Prostate gland (tissue), 2 donors: ENCODE measurements around the gene DMRTB1.

ENCODE experiments used
- POLR2A ChIP-seq: fragments of 450-650 bp; IDR thresholded peaks from one replicate; pipeline ENCODE4 v1.6.1; 2016; ENCODE audit warnings: antibody characterized with exemption, mild to moderate bottlenecking
- POLR2AphosphoS5 ChIP-seq: sonication (generic); formaldehyde crosslinking; IDR thresholded peaks from one replicate; pipeline ENCODE4 v1.6.1; 2017; ENCODE audit warnings: antibody characterized with exemption
- TF ChIP-seq, protein P1 (sequence below), 4 experiments: fragments of 200-600 bp in 2 of 4; fragments of 450-650 bp in 2 of 4; sonication (generic) in 2 of 4; IDR thresholded peaks; 1 replicate in 3 of 4; 2 replicates in 1 of 4; pipeline ENCODE4 v1.5.1; 2016 to 2019; ENCODE audit warnings: antibody characterized with exemption in 4 of 4, mild to moderate bottlenecking in 2 of 4, moderate library complexity in 2 of 4

DNA sequence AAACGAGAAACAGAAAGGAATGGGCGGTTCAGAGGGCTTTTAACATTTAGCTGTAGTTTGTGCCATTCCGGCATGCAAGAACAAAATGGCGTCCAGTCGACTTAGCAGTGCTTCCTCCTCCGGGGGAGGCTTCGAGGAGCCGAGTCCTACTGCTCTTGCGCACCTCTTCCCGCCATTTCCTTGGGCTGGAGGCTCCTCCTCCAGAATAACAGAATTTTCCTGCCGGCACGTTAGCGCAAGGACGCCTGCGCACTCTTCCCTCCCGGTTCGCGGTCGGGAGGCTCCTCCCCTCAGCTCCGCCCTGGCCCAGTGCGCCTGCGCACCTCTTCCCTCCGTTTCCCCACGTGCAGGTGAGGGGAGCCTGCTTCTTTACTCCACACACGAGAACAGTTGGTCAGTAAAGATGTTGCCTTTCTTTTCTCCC is 1.0 kb downstream of the DMRTB1 start:
- TF ChIP-seq, protein P1, sequence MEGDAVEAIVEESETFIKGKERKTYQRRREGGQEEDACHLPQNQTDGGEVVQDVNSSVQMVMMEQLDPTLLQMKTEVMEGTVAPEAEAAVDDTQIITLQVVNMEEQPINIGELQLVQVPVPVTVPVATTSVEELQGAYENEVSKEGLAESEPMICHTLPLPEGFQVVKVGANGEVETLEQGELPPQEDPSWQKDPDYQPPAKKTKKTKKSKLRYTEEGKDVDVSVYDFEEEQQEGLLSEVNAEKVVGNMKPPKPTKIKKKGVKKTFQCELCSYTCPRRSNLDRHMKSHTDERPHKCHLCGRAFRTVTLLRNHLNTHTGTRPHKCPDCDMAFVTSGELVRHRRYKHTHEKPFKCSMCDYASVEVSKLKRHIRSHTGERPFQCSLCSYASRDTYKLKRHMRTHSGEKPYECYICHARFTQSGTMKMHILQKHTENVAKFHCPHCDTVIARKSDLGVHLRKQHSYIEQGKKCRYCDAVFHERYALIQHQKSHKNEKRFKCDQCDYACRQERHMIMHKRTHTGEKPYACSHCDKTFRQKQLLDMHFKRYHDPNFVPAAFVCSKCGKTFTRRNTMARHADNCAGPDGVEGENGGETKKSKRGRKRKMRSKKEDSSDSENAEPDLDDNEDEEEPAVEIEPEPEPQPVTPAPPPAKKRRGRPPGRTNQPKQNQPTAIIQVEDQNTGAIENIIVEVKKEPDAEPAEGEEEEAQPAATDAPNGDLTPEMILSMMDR (IDR thresholded peaks at IDR 0.05), result no peak
- no peak for TF ChIP-seq POLR2AphosphoS5
- no peak for TF ChIP-seq POLR2A
